OCI-LY7 (cell line): Measurements from ENCODE around the gene LRRK1. TPM values are rescaled to one million over a fixed set of nuclear protein-coding genes. Genes with fewer than 3 reads are reported as not detected.

Source experiments
- Bru-seq: library from RNA; stranded (reverse); fragments of 400-500 nt; gene quantifications from one replicate; lab custom pipeline; 2021; lab: Mats Ljungman, UMichigan
- BruChase-seq, 2 experiments: library from RNA; stranded (reverse); fragments of 400-500 nt; gene quantifications; one replicate each; lab custom pipeline; 2021; lab: Mats Ljungman, UMichigan
- BruUV-seq: library from RNA; stranded (reverse); fragments of 400-500 nt; replicated peaks from 2 replicates; lab custom pipeline; 2021; lab: Mats Ljungman, UMichigan
- CTCF ChIA-PET: fragments of 300-600 bp; sonication (Branson Sonifier 250); formaldehyde crosslinking; loops from one replicate; lab custom pipeline; 2022; ENCODE audit warnings: antibody characterized with exemption; ENCODE audit not compliant: unreplicated experiment; lab: Charles Lee
- POLR2A ChIA-PET: fragments of 300-600 bp; sonication (Branson Sonifier 250); formaldehyde crosslinking; loops from one replicate; lab custom pipeline; 2022; ENCODE audit warnings: antibody characterized with exemption; lab: Charles Lee
- DNase-seq: peaks from one replicate; pipeline ENCODE4 v3.0.0-alpha.2; 2015; ENCODE audit warnings: low spot score
- H2AFZ ChIP-seq: fragments of 200-600 bp; sonication (generic), shearing (Covaris generic); 2 replicates; pipeline ENCODE4 v1.6.1; 2014; ENCODE audit warnings: mild to moderate bottlenecking, antibody characterized with exemption, low read length, moderate library complexity
- H3K27ac ChIP-seq: fragments of 200-600 bp; sonication (generic); 2 replicates; pipeline ENCODE4 v1.5.1; 2014; ENCODE audit warnings: mixed run types, low read depth, mild to moderate bottlenecking, moderate library complexity, low read length, inconsistent platforms; ENCODE audit not compliant: poor library complexity, severe bottlenecking
- H3K36me3 ChIP-seq: fragments of 200-600 bp; sonication (generic); 2 replicates; pipeline ENCODE4 v1.6.1; 2014; ENCODE audit warnings: mild to moderate bottlenecking, antibody characterized with exemption, low read length, moderate library complexity, mixed read lengths; ENCODE audit not compliant: insufficient read depth
- H3K4me1 ChIP-seq: fragments of 200-600 bp; sonication (generic); 2 replicates; pipeline ENCODE4 v1.5.1; 2014; ENCODE audit warnings: mild to moderate bottlenecking, low read length; ENCODE audit not compliant: insufficient read depth, poor library complexity, severe bottlenecking
- H3K4me2 ChIP-seq: fragments of 200-600 bp; sonication (generic); 2 replicates; pipeline ENCODE4 v1.6.1; 2014; ENCODE audit warnings: mild to moderate bottlenecking, low read length
- H3K4me3 ChIP-seq: fragments of 200-600 bp; sonication (generic); 2 replicates; pipeline ENCODE4 v1.5.1; 2014; ENCODE audit warnings: mild to moderate bottlenecking, low read depth, low read length; ENCODE audit not compliant: poor library complexity, severe bottlenecking
- H3K79me2 ChIP-seq: fragments of 200-600 bp; sonication (generic); 2 replicates; pipeline ENCODE4 v1.6.1; 2016; ENCODE audit warnings: low read depth, mild to moderate bottlenecking, low read length, moderate library complexity, mixed read lengths; ENCODE audit not compliant: insufficient read depth
- H3K9me2 ChIP-seq: fragments of 200-600 bp; sonication (generic); 2 replicates; pipeline ENCODE4 v1.6.1; 2016; ENCODE audit warnings: mild to moderate bottlenecking, low read length, mixed read lengths; ENCODE audit not compliant: insufficient read depth
- H3K9me3 ChIP-seq: fragments of 200-600 bp; sonication (generic); 2 replicates; pipeline ENCODE4 v1.6.1; 2014; ENCODE audit warnings: mild to moderate bottlenecking, mixed run types, low read length, mixed read lengths
- H4K20me1 ChIP-seq: fragments of 200-600 bp; sonication (generic); 2 replicates; pipeline ENCODE4 v1.6.1; 2014; ENCODE audit warnings: mild to moderate bottlenecking, antibody characterized with exemption, low read length, moderate library complexity, mixed read lengths; ENCODE audit not compliant: insufficient read depth
- CTCF ChIP-seq: fragments of 200-600 bp; sonication (generic); conservative IDR thresholded peaks from 2 replicates; pipeline ENCODE4 v1.5.1; 2014; ENCODE audit warnings: mild to moderate bottlenecking, antibody characterized with exemption, low read length, moderate library complexity, mixed read lengths
- EZH2phosphoT487 ChIP-seq: fragments of 200-600 bp; sonication (generic); IDR thresholded peaks from 2 replicates; pipeline ENCODE4 v1.6.1; 2018; ENCODE audit warnings: low read depth, borderline replicate concordance, mild to moderate bottlenecking, mixed run types, antibody characterized with exemption, low read length, moderate library complexity, mixed read lengths
- intact Hi-C: fragments of 100-400 bp; cut with micrococcal nuclease; formaldehyde crosslinking; loops from one replicate; pipeline ENCODE4 v1.10.0; 2022; ENCODE audit not compliant: unreplicated experiment
- long read RNA-seq: library from polyadenylated mRNA; stranded (forward); transcript quantifications from one replicate; pipeline ENCODE4 v2.0.0, GENCODE V29; 2022
- total RNA-seq, 2 experiments: library from RNA; depleted of rRNA in 1 of 2; stranded (reverse); fragments of >200 nt in 1 of 2; shearing (Covaris generic) in 1 of 2; gene quantifications; 2 replicates each; pipeline ENCODE4 v1.2.3, GENCODE V29; 2014 to 2022

Gene LRRK1
- 74.2 and 92.3 TPM in 2 replicates for total RNA-seq (2014; rRNA removed; shearing (Covaris generic))
- total RNA-seq (2022), result 219 and 233 TPM in 2 replicates
- Bru-seq, nascent RNA, result percentile 97 among the genes with signal in this experiment
- BruChase-seq, experiment 1, labeled RNA remaining after a 6-hour chase, result percentile 96 among the genes with signal in this experiment
- BruChase-seq, experiment 2, labeled RNA remaining after a 2-hour chase, result percentile 94 among the genes with signal in this experiment
- long read RNA-seq, full-length matches to known transcripts, result 15 of 155 reads
- long read RNA-seq, partial matches to known transcripts, result 52 of 155 reads
- long read RNA-seq, other reads (novel, unspliced or antisense), result 88 of 155 reads

GRCh38 chr15:100918690-100919480 lies at the start of gene LRRK1:
TSS of gene LRRK1 (plus strand) at chr15:100919357. CDS start at chr15:100924633, 5,276 bp downstream.
- H4K20me1 ChIP-seq, result no peaks in the 10 kb centered on the region
- no peaks in the 10 kb centered on the region for H3K9me2 ChIP-seq
- BruUV-seq, result no TSS peak
- peak within 1 kb of the TSS; percentile 99 for H3K27ac ChIP-seq
- DNase-seq, result peak; percentile 70
- intact Hi-C loops, result loop anchor here (1.0 kb wide), 1 partner anchor 88 kb away; no protein-coding TSS in a partner anchor
- no peaks in the 10 kb centered on the region for H3K9me3 ChIP-seq
- ChIA-PET CTCF (interaction anchor here (0.7 to 4.9 kb wide), 7 partner anchors 8 to 750 kb away, joined by 3 to 42 read pairs (median 3); no protein-coding TSS in a partner anchor), POLR2A (interaction anchor here (0.9 to 8.9 kb wide), 14 partner anchors 10 to 93 kb away, joined by 3 to 134 read pairs (median 4); no protein-coding TSS in a partner anchor)
- TF ChIP-seq EZH2phosphoT487 (no peak), CTCF (no peak)
- peaks cover 92% of the 10 kb centered on the region for H3K79me2 ChIP-seq
- peaks cover 79% of the 10 kb centered on the region for H3K36me3 ChIP-seq
- H3K4me1 ChIP-seq, result peaks cover 58% of the 10 kb centered on the region
- H3K4me3 ChIP-seq, result peak within 1 kb of the TSS; percentile 91
- peak within 1 kb of the TSS; percentile 94 for H3K4me2 ChIP-seq
- no peak within 1 kb of the TSS for H2AFZ ChIP-seq

- peak overlapping the region; percentile 79; the same call in 1 of the 2 replicates for H2AFZ ChIP-seq
- intact Hi-C loops, result loop anchor here (5.0 kb wide), 2 partner anchors 134 to 246 kb away; no protein-coding TSS in a partner anchor
- H3K9me3 ChIP-seq, result peaks cover 8% of the 10 kb centered on the region; the same call in 1 of the 2 replicates
- no peaks in the 10 kb centered on the region for H4K20me1 ChIP-seq
- BruUV-seq, result no TSS peak
- H3K79me2 ChIP-seq, result no peaks in the 10 kb centered on the region
- no peak overlapping the region for H3K4me2 ChIP-seq
- no peak overlapping the region for H3K4me3 ChIP-seq
- no peaks in the 10 kb centered on the region for H3K9me2 ChIP-seq
- H3K4me1 ChIP-seq, result no peaks in the 10 kb centered on the region
- no peaks in the 10 kb centered on the region for H3K36me3 ChIP-seq
- ChIA-PET CTCF (interaction anchor here (1.2 kb wide), 1 partner anchor 24 kb away, joined by 5 read pairs; no protein-coding TSS in a partner anchor), POLR2A (interaction anchor here (0.5 to 1.4 kb wide), 7 partner anchors 9 to 448 kb away, joined by 3 to 9 read pairs (median 3); no protein-coding TSS in a partner anchor)
- DNase-seq, result peak; percentile 77
- H3K27ac ChIP-seq, result no peak overlapping the region
- TF ChIP-seq CTCF (peak; percentile 93), EZH2phosphoT487 (no peak)
These were observed 46.0 kb upstream of the LRRK1 start for GRCh38 chr15:100873029-100873677.
